OCI-LY7 (cell line): ENCODE measurements around the gene EFNA4. TPM values are rescaled to one million over a fixed set of nuclear protein-coding genes. Genes with fewer than 3 reads are reported as not detected.

Experiments
- BruUV-seq: library from RNA; stranded (reverse); fragments of 400-500 nt; replicated peaks from 2 replicates; lab custom pipeline; 2021; lab: Mats Ljungman, UMichigan
- CTCF ChIA-PET: fragments of 300-600 bp; sonication (Branson Sonifier 250); formaldehyde crosslinking; loops from one replicate; lab custom pipeline; 2022; ENCODE audit warnings: antibody characterized with exemption; ENCODE audit not compliant: unreplicated experiment; lab: Charles Lee
- POLR2A ChIA-PET: fragments of 300-600 bp; sonication (Branson Sonifier 250); formaldehyde crosslinking; loops from one replicate; lab custom pipeline; 2022; ENCODE audit warnings: antibody characterized with exemption; lab: Charles Lee
- DNase-seq: peaks from one replicate; pipeline ENCODE4 v3.0.0-alpha.2; 2015; ENCODE audit warnings: low spot score
- H2AFZ ChIP-seq: fragments of 200-600 bp; sonication (generic), shearing (Covaris generic); 2 replicates; pipeline ENCODE4 v1.6.1; 2014; ENCODE audit warnings: mild to moderate bottlenecking, antibody characterized with exemption, low read length, moderate library complexity
- H3K27ac ChIP-seq: fragments of 200-600 bp; sonication (generic); 2 replicates; pipeline ENCODE4 v1.5.1; 2014; ENCODE audit warnings: mixed run types, low read depth, mild to moderate bottlenecking, moderate library complexity, low read length, inconsistent platforms; ENCODE audit not compliant: poor library complexity, severe bottlenecking
- H3K36me3 ChIP-seq: fragments of 200-600 bp; sonication (generic); 2 replicates; pipeline ENCODE4 v1.6.1; 2014; ENCODE audit warnings: mild to moderate bottlenecking, antibody characterized with exemption, low read length, moderate library complexity, mixed read lengths; ENCODE audit not compliant: insufficient read depth
- H3K4me1 ChIP-seq: fragments of 200-600 bp; sonication (generic); 2 replicates; pipeline ENCODE4 v1.5.1; 2014; ENCODE audit warnings: mild to moderate bottlenecking, low read length; ENCODE audit not compliant: insufficient read depth, poor library complexity, severe bottlenecking
- H3K4me2 ChIP-seq: fragments of 200-600 bp; sonication (generic); 2 replicates; pipeline ENCODE4 v1.6.1; 2014; ENCODE audit warnings: mild to moderate bottlenecking, low read length
- H3K4me3 ChIP-seq: fragments of 200-600 bp; sonication (generic); 2 replicates; pipeline ENCODE4 v1.5.1; 2014; ENCODE audit warnings: mild to moderate bottlenecking, low read depth, low read length; ENCODE audit not compliant: poor library complexity, severe bottlenecking
- H3K79me2 ChIP-seq: fragments of 200-600 bp; sonication (generic); 2 replicates; pipeline ENCODE4 v1.6.1; 2016; ENCODE audit warnings: low read depth, mild to moderate bottlenecking, low read length, moderate library complexity, mixed read lengths; ENCODE audit not compliant: insufficient read depth
- H3K9me2 ChIP-seq: fragments of 200-600 bp; sonication (generic); 2 replicates; pipeline ENCODE4 v1.6.1; 2016; ENCODE audit warnings: mild to moderate bottlenecking, low read length, mixed read lengths; ENCODE audit not compliant: insufficient read depth
- H3K9me3 ChIP-seq: fragments of 200-600 bp; sonication (generic); 2 replicates; pipeline ENCODE4 v1.6.1; 2014; ENCODE audit warnings: mild to moderate bottlenecking, mixed run types, low read length, mixed read lengths
- H4K20me1 ChIP-seq: fragments of 200-600 bp; sonication (generic); 2 replicates; pipeline ENCODE4 v1.6.1; 2014; ENCODE audit warnings: mild to moderate bottlenecking, antibody characterized with exemption, low read length, moderate library complexity, mixed read lengths; ENCODE audit not compliant: insufficient read depth
- EZH2phosphoT487 ChIP-seq: fragments of 200-600 bp; sonication (generic); IDR thresholded peaks from 2 replicates; pipeline ENCODE4 v1.6.1; 2018; ENCODE audit warnings: low read depth, borderline replicate concordance, mild to moderate bottlenecking, mixed run types, antibody characterized with exemption, low read length, moderate library complexity, mixed read lengths
- intact Hi-C: fragments of 100-400 bp; cut with micrococcal nuclease; formaldehyde crosslinking; loops from one replicate; pipeline ENCODE4 v1.10.0; 2022; ENCODE audit not compliant: unreplicated experiment
- total RNA-seq, 2 experiments: library from RNA; depleted of rRNA in 1 of 2; stranded (reverse); fragments of >200 nt in 1 of 2; shearing (Covaris generic) in 1 of 2; gene quantifications; 2 replicates each; pipeline ENCODE4 v1.2.3, GENCODE V29; 2014 to 2022
- TF ChIP-seq, protein P1 (sequence below): fragments of 200-600 bp; sonication (generic); conservative IDR thresholded peaks from 2 replicates; pipeline ENCODE4 v1.5.1; 2014; ENCODE audit warnings: mild to moderate bottlenecking, antibody characterized with exemption, low read length, moderate library complexity, mixed read lengths

EFNA4 gene
- total RNA-seq, 2 experiments from 2014 or later: 9.0 to 10.5 TPM

- no peaks in the 10 kb centered on the region for H3K79me2 ChIP-seq
- ChIA-PET POLR2A (interaction anchor here (0.6 kb wide), 2 partner anchors 22 to 1025 kb away, joined by 3 to 4 read pairs; no protein-coding TSS in a partner anchor), CTCF (no interaction called here)
- no peaks in the 10 kb centered on the region for H3K9me3 ChIP-seq
- DNase-seq: no peak
- H3K4me1 ChIP-seq: no peaks in the 10 kb centered on the region
- no peak overlapping the region for H3K4me2 ChIP-seq
- no peaks in the 10 kb centered on the region for H3K36me3 ChIP-seq
- H3K27ac ChIP-seq: no peak overlapping the region
- H3K4me3 ChIP-seq: no peak overlapping the region
- intact Hi-C loops: no loop called here
- no peaks in the 10 kb centered on the region for H4K20me1 ChIP-seq
- no TSS peak for BruUV-seq
- H3K9me2 ChIP-seq: no peaks in the 10 kb centered on the region
- TF ChIP-seq, protein P1, sequence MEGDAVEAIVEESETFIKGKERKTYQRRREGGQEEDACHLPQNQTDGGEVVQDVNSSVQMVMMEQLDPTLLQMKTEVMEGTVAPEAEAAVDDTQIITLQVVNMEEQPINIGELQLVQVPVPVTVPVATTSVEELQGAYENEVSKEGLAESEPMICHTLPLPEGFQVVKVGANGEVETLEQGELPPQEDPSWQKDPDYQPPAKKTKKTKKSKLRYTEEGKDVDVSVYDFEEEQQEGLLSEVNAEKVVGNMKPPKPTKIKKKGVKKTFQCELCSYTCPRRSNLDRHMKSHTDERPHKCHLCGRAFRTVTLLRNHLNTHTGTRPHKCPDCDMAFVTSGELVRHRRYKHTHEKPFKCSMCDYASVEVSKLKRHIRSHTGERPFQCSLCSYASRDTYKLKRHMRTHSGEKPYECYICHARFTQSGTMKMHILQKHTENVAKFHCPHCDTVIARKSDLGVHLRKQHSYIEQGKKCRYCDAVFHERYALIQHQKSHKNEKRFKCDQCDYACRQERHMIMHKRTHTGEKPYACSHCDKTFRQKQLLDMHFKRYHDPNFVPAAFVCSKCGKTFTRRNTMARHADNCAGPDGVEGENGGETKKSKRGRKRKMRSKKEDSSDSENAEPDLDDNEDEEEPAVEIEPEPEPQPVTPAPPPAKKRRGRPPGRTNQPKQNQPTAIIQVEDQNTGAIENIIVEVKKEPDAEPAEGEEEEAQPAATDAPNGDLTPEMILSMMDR: no peak
- no peak for TF ChIP-seq EZH2phosphoT487
- H2AFZ ChIP-seq: no peak overlapping the region
Measured at GRCh38 chr1:155034318-155035208, 29.0 kb upstream of the EFNA4 start.

GRCh38 chr1:155035936-155036335 lies 27.6 kb upstream of the EFNA4 start:
- no peak overlapping the region for H2AFZ ChIP-seq
- no peak for TF ChIP-seq EZH2phosphoT487
- TF ChIP-seq, protein P1: no peak
- H3K4me3 ChIP-seq: no peak overlapping the region
- no peaks in the 10 kb centered on the region for H3K79me2 ChIP-seq
- POLR2A ChIA-PET: no interaction called here
- H3K9me3 ChIP-seq: no peaks in the 10 kb centered on the region
- BruUV-seq: no TSS peak
- no peaks in the 10 kb centered on the region for H4K20me1 ChIP-seq
- H3K4me2 ChIP-seq: no peak overlapping the region
- CTCF ChIA-PET: no interaction called here
- intact Hi-C loops: no loop called here
- no peaks in the 10 kb centered on the region for H3K36me3 ChIP-seq
- no peak overlapping the region for H3K27ac ChIP-seq
- H3K4me1 ChIP-seq: no peaks in the 10 kb centered on the region
- H3K9me2 ChIP-seq: no peaks in the 10 kb centered on the region
- DNase-seq: no peak

GRCh38 chr1:155037043-155037442 lies 26.5 kb upstream of the EFNA4 start:
- CTCF ChIA-PET: no interaction called here
- POLR2A ChIA-PET: no interaction called here
- no TSS peak for BruUV-seq
- Histone ChIP-seq H3K79me2 (no peaks in the 10 kb centered on the region), H3K4me1 (no peaks in the 10 kb centered on the region), H3K36me3 (no peaks in the 10 kb centered on the region), H3K4me3 (no peak overlapping the region), H2AFZ (no peak overlapping the region), H3K9me3 (no peaks in the 10 kb centered on the region), H3K9me2 (no peaks in the 10 kb centered on the region), H3K4me2 (no peak overlapping the region), H3K27ac (no peak overlapping the region), H4K20me1 (no peaks in the 10 kb centered on the region)
- no peak for DNase-seq
- intact Hi-C loops: no loop called here
- no peak for TF ChIP-seq EZH2phosphoT487
- TF ChIP-seq, protein P1: no peak
